GM23338 (cell line): Measurements from ENCODE around the gene AGRP. TPM values are rescaled to one million over a fixed set of nuclear protein-coding genes. Genes with fewer than 3 reads are reported as not detected.
A peak's percentile ranks its signal among the peaks of the same experiment; 100 is the strongest.

ENCODE experiments used
- ATAC-seq: fragments of 200-7000 bp; cut with Tn5 transposase; 3 replicates; pipeline ENCODE4 v1.9.1; 2020
- DNase-seq: peaks from one replicate; pipeline ENCODE4 v3.0.0-alpha.2; 2015; ENCODE audit warnings: low spot score
- H2AFZ ChIP-seq: fragments of 200-600 bp; sonication (generic); 2 replicates; pipeline ENCODE4 v1.8.0; 2016; ENCODE audit warnings: antibody characterized with exemption, mild to moderate bottlenecking, moderate library complexity
- H3F3A ChIP-seq: fragments of 200-600 bp; sonication (generic); replicated peaks from 2 replicates; pipeline ENCODE4 v1.8.0; 2017; ENCODE audit warnings: antibody characterized with exemption, mixed run types, low read depth
- H3K27ac ChIP-seq: fragments of 200-600 bp; sonication (generic); 2 replicates; pipeline ENCODE4 v1.6.1; 2016; ENCODE audit warnings: low read depth
- H3K27me3 ChIP-seq: fragments of 200-600 bp; sonication (generic); 2 replicates; pipeline ENCODE4 v1.8.0; 2016; ENCODE audit warnings: mild to moderate bottlenecking, mixed run types, moderate library complexity; ENCODE audit not compliant: insufficient read depth
- H3K36me3 ChIP-seq: fragments of 200-600 bp; sonication (generic); 2 replicates; pipeline ENCODE4 v1.8.0; 2016; ENCODE audit warnings: mild to moderate bottlenecking; ENCODE audit not compliant: insufficient read depth
- H3K4me1 ChIP-seq: fragments of 200-600 bp; sonication (generic); 2 replicates; pipeline ENCODE4 v1.8.0; 2016; ENCODE audit warnings: mild to moderate bottlenecking, moderate library complexity; ENCODE audit not compliant: insufficient read depth
- H3K4me2 ChIP-seq: fragments of 200-600 bp; sonication (generic); 2 replicates; pipeline ENCODE4 v1.7.1; 2017; ENCODE audit warnings: mixed run types
- H3K4me3 ChIP-seq: fragments of 200-600 bp; sonication (generic); 2 replicates; pipeline ENCODE4 v1.6.1; 2016; ENCODE audit warnings: mixed run types
- H3K79me2 ChIP-seq: fragments of 200-600 bp; sonication (generic); replicated peaks from 2 replicates; pipeline ENCODE4 v1.8.0; 2017; ENCODE audit warnings: mild to moderate bottlenecking; ENCODE audit not compliant: insufficient read depth
- H3K9me2 ChIP-seq: fragments of 200-600 bp; sonication (generic); 2 replicates; pipeline ENCODE4 v1.8.0; 2017; ENCODE audit not compliant: insufficient read depth
- H4K20me1 ChIP-seq: fragments of 200-600 bp; sonication (generic); replicated peaks from 2 replicates; pipeline ENCODE4 v1.8.0; 2017; ENCODE audit warnings: mild to moderate bottlenecking; ENCODE audit not compliant: insufficient read depth
- H3K27ac Mint-ChIP-seq: 2 replicates; pipeline ENCODE4 v1.8.0; 2020; ENCODE audit warnings: inconsistent platforms, mild to moderate bottlenecking, moderate library complexity, mixed read lengths
- H3K27me3 Mint-ChIP-seq: 3 replicates; pipeline ENCODE4 v1.8.0; 2022; ENCODE audit warnings: low read depth, mild to moderate bottlenecking, moderate library complexity, mixed read lengths, inconsistent platforms; ENCODE audit not compliant: insufficient read depth, poor library complexity
- H3K36me3 Mint-ChIP-seq: 3 replicates; pipeline ENCODE4 v1.8.0; 2021; ENCODE audit warnings: low read depth, mild to moderate bottlenecking, inconsistent platforms, moderate library complexity, mixed read lengths
- H3K4me1 Mint-ChIP-seq: 3 replicates; pipeline ENCODE4 v1.8.0; 2020; ENCODE audit warnings: mild to moderate bottlenecking, inconsistent platforms, mixed read lengths
- H3K4me3 Mint-ChIP-seq: 3 replicates; pipeline ENCODE4 v1.8.0; 2021; ENCODE audit warnings: moderate library complexity, mild to moderate bottlenecking, inconsistent platforms, mixed read lengths
- H3K9me3 Mint-ChIP-seq: 3 replicates; pipeline ENCODE4 v1.8.0; 2020; ENCODE audit warnings: moderate library complexity, mild to moderate bottlenecking, inconsistent platforms, mixed read lengths
- CREB1 ChIP-seq: fragments of 250-450 bp; sonication (Bioruptor Pico); IDR thresholded peaks from 2 replicates; pipeline ENCODE4 v1.5.0; 2020; ENCODE audit warnings: low read depth, mild to moderate bottlenecking, moderate library complexity
- CTCF ChIP-seq, 2 experiments: fragments of 200-600 bp in 1 of 2; sonication (generic) in 1 of 2; conservative IDR thresholded peaks; 2 replicates each; pipeline versions ENCODE4 v1.5.1 to v1.6.1; 2016 to 2017; ENCODE audit warnings: antibody characterized with exemption in 2 of 2, low read depth in 2 of 2, mild to moderate bottlenecking in 2 of 2, moderate library complexity in 1 of 2
- ETS1 ChIP-seq: IDR thresholded peaks from 2 replicates; pipeline ENCODE4 v1.6.1; 2016; ENCODE audit warnings: antibody characterized with exemption
- EZH2 ChIP-seq: fragments of 200-600 bp; sonication (generic); IDR thresholded peaks from one replicate; pipeline ENCODE4 v1.8.0; 2017; ENCODE audit warnings: antibody characterized with exemption, mild to moderate bottlenecking, low read depth; ENCODE audit not compliant: unreplicated experiment
- EZH2phosphoT487 ChIP-seq: fragments of 200-600 bp; sonication (generic); IDR thresholded peaks from one replicate; pipeline ENCODE4 v1.8.1; 2018; ENCODE audit warnings: antibody characterized with exemption; ENCODE audit not compliant: unreplicated experiment
- NANOG ChIP-seq: IDR thresholded peaks from 2 replicates; pipeline ENCODE4 v1.6.1; 2016; ENCODE audit warnings: antibody characterized with exemption, borderline replicate concordance
- ZNF114 ChIP-seq: fragments of 250-450 bp; sonication (Bioruptor Pico); IDR thresholded peaks from 2 replicates; pipeline ENCODE4 v1.5.0; 2020; ENCODE audit warnings: mild to moderate bottlenecking, moderate library complexity
- ZNF331 ChIP-seq: fragments of 250-450 bp; sonication (Bioruptor Pico); IDR thresholded peaks from 2 replicates; pipeline ENCODE4 v1.5.0; 2020; ENCODE audit warnings: low read depth, mild to moderate bottlenecking, moderate library complexity
- ZNF462 ChIP-seq: fragments of 250-450 bp; sonication (Bioruptor Pico); IDR thresholded peaks from 2 replicates; pipeline ENCODE4 v1.5.0; 2020; ENCODE audit warnings: mild to moderate bottlenecking, moderate library complexity
- polyA plus RNA-seq: library from polyadenylated mRNA; unstranded; fragments of >200 nt; fragmentation: Nextera tagmentation; extraction: Ambion mirVana; gene quantifications from 2 replicates; pipeline ENCODE4 v1.2.1, GENCODE V29; 2016
- total RNA-seq: library from RNA; depleted of rRNA; stranded (reverse); fragments of >200 nt; shearing (Covaris generic); gene quantifications from 2 replicates; pipeline ENCODE4 v1.2.3, GENCODE V29; 2014

The AGRP gene
- total and polyA plus RNA-seq, 2 experiments from 2014 or later = not detected

GRCh38 chr16:67457611-67458010 is 25.7 kb downstream of the AGRP start (continued):
- TF ChIP-seq ETS1 (no peak), ZNF114 (no peak), CREB1 (CRISPR knock-in tag) (no peak), EZH2 (no peak), ZNF331 (CRISPR knock-in tag) (no peak), NANOG (no peak), ZNF462 (no peak)

- no peaks in the 10 kb centered on the region for H3K9me3 Mint-ChIP-seq
- TF ChIP-seq CTCF (conservative IDR thresholded peaks at IDR 0.05; ENCODE audit: low read depth in 2 of 2) (peak; percentile 62 to 63), EZH2phosphoT487 (no peak)
- H3K27ac ChIP-seq = no peak overlapping the region
Measured at GRCh38 chr16:67456391-67457081, 26.8 kb downstream of the AGRP start.

More at GRCh38 chr16:67456391-67457081, 26.8 kb downstream of the AGRP start:
- Histone ChIP-seq H2AFZ (no peak overlapping the region), H4K20me1 (no peaks in the 10 kb centered on the region; the same call in 1 of the 2 replicates), H3K9me2 (no peaks in the 10 kb centered on the region), H3K4me2 (no peak overlapping the region), H3K36me3 (no peaks in the 10 kb centered on the region), H3K79me2 (no peaks in the 10 kb centered on the region), H3K4me3 (no peak overlapping the region), H3F3A (no peaks in the 10 kb centered on the region), H3K4me1 (no peaks in the 10 kb centered on the region), H3K27me3 (no peaks in the 10 kb centered on the region)
- Mint-ChIP-seq H3K27me3 (peaks cover 3% of the 10 kb centered on the region), H3K36me3 (no peaks in the 10 kb centered on the region; the same call in 2 of the 3 replicates), H3K27ac (no peak overlapping the region), H3K4me3 (no peak overlapping the region), H3K4me1 (peaks cover 10% of the 10 kb centered on the region)
- ATAC-seq (peak; percentile 80), DNase-seq (peak; percentile 74)
